Stimulated activated CD8-positive, alpha-beta memory T cell treated with anti-CD3 and anti-CD28 coated beads, Interleukin-15, amount 100 ng/mL, for 4 hours (primary cell): Measurements from ENCODE around the gene MACO1.

Experiments
- DNase-seq, 2 donors: peaks; one replicate each; pipeline ENCODE4 v3.0.0-alpha.2; 2020; ENCODE audit warnings: low read depth in 2 of 2

Gene MACO1

GRCh38 chr1:25523542-25523941, 92.8 kb downstream of the MACO1 start:
- no peak for DNase-seq

DNA sequence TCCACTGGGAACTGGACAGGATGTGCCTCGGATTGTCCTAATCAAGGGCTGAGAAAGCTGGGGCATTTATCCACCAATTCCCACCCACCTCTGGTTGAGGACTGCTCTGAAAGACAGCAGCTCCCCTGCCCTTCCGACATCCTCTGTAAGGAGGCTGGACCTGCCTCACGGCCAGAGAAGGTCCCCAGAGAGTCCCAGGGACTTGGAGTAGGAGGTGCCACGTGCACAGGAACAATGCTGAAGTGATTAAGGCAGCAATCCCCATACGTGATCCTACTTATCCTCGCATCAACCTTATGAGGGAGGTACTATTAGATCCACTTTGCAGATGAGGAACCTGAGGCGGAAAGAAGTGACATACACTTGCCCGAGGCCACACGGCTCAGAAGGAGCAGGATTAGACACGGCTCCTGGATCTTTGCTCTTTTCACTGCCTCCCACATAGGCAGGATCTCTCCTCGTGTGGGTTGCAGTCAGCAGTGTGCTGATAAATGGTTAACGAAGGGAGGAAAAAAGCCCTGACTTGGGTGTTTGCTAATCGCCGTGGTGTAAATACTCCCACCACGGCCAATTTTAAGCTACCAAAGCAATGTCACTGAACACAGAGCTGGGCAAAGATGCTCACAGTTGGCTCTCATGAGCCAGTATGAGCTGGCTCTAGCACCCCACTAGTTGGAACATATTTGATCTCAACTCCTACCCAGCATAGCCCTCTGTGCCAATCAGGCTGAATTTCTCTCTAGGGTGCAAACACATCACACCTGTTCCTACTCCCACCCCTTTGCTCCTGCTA, 94.1 kb downstream of the MACO1 start:
- no peak for DNase-seq

GRCh38 chr1:25525361-25525688, 94.6 kb downstream of the MACO1 start:
- DNase-seq: no peak

GRCh38 chr1:25526753-25527152, 96.1 kb downstream of the MACO1 start:
- DNase-seq: no peak

- DNase-seq: no peak
Observed at GRCh38 chr1:25527226-25527846, 96.6 kb downstream of the MACO1 start.

- DNase-seq: no peak
Observed at GRCh38 chr1:25527946-25528595, 97.4 kb downstream of the MACO1 start.

DNA sequence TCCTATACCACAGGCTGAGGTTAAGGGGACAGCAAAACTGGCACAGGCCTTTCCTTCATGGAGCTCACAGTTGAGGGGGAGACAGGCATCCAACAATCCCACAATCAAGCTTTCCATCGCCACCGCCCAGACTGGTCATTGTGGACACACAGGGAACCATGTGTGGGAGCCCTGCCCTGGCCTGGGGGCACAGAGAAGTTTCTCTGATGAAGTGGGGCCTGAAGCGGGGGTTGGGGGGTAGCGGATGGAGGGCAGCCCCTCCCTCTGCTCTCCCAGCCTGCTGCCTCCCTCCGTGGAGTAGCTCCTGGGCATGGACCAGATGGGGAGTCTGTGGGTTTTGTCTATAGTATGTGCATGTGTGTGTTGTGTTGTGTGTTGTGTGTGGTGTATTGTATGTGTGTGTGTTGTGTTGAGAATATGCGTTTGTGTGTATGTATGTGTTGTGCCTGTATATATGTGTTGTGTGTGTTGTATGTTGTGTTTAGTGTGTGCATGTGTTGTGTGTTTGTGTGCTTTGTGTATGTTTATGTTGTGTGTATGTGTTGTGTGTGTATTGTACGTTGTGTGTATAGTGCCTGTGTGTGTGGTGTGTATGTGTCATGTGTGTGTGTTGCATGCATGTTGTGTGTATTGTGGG, 98.3 kb downstream of the MACO1 start:
- no peak for DNase-seq

- DNase-seq: no peak
Observed at GRCh38 chr1:25529518-25530185, 99.0 kb downstream of the MACO1 start.

DNA sequence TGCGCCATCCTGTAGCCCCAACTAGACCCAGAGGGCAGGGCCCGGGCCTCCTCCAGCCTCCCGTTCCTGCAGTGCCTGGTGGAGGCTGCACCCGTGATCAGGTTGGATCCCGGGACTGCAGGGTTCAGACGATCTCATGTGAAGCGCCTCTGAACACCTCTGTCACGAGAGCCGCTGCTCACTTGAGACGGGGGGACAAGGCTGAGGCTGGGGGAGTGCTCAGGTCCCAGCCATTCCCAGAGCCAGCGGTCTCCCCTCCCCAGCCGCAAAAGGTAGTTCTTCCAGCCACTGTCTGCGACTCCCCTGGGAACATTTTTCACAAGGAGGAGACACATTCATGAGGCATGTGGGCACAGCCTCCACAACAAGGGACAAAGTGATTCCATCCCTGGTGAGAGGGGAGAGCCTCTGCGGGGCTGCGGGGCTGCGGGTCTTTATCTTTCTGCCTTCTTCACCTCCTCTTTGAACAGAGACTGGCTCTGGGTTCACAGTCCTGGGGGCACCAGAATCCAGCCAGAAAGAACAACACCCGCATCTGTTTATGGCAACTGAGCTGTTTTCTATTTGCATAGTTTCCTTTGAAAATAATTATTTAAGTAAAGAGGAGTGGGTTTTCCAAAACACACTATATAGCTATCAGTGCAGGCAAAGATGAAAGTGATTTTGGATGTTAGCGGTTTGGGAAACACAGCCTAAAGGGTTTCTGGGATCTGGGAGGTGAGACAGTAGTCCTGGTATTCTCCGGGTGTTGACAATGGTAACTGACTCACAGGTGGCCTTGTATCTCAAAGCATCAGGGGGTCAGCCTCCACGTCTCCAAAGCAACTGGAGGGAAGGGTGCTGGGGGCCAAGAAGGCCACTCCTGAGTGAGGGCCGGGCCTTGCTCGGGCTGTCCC, 99.7 kb downstream of the MACO1 start:
- no peak for DNase-seq

DNA sequence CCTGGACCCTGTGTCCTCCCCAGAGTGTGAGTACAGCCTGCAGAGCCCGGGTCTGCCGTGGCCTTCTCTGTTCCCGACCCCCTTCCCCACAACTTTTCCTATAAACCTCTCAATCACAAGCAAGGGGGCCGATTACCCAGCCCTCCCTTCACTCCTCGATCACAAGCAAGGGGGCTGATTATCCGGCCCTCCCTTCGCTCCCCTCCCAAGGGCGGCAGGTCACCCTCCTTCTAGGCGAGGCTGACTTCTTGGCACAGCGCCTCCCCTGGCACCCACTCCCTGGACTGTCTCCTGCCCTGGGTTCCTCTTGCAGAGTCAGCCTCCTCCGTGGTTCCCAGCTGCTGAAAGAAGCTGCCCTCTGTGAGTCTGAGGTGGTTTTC, 100.4 kb downstream of the MACO1 start:
- DNase-seq: no peak

DNA sequence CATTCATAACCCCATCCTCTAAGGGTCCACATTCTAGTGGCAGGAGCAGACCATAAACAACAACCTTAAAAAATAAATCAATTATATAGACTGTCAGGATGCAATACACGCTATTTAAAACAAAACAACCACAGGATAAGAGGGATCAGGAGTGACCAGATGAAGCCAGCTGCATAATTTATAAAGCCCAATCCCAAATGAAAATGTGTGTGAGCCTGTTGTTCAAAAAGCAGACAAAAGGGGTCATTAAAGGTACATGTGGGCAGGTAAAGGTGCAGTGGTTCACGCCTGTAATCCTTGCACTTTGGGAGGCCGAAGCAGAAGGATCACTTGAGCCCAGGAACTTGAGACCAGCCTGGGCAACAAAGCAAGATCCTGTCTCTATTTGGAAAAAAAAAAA, 102.3 kb downstream of the MACO1 start:
- no peak for DNase-seq

- DNase-seq: no peak
Observed at GRCh38 chr1:25533775-25534409, 103.2 kb downstream of the MACO1 start.

DNA sequence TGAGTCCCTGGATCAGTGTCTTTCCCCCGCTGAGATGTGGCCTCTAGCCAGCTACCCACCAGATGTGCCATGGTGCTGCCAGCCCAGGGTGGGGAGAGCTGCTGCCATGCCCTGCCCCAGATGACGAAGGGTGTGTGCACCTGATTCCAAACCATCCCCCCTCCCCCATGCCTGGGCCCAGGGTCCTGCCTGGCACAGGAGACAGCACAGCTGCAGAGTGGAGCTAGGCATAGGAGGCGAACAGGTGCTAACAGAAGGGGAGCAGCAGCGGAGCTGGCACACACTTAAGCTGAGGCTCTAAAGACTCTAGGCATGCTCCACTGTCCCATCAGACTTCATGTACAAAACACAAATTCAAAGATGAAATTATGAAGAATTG, 103.7 kb downstream of the MACO1 start:
- no peak for DNase-seq

DNA sequence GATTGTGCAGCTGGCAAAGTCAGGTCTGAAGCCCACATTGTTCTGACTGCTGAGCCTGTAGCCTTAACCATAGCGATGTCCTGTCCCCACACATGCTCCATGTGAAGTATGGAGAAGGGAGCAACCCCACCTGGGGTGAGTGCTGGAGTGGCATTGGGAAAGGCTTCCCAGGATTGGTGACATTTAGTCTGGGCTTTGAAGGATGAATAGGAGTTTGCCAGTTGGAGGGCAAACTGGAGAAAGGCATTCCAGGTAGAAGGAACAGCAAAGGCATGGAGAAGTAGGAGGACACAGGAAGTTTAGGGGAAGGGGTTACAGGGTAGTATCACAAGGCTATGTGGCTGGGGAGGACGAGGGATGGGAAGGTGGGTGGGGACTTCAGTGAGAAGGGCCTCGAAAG, 105.4 kb downstream of the MACO1 start:
- no peak for DNase-seq

DNA sequence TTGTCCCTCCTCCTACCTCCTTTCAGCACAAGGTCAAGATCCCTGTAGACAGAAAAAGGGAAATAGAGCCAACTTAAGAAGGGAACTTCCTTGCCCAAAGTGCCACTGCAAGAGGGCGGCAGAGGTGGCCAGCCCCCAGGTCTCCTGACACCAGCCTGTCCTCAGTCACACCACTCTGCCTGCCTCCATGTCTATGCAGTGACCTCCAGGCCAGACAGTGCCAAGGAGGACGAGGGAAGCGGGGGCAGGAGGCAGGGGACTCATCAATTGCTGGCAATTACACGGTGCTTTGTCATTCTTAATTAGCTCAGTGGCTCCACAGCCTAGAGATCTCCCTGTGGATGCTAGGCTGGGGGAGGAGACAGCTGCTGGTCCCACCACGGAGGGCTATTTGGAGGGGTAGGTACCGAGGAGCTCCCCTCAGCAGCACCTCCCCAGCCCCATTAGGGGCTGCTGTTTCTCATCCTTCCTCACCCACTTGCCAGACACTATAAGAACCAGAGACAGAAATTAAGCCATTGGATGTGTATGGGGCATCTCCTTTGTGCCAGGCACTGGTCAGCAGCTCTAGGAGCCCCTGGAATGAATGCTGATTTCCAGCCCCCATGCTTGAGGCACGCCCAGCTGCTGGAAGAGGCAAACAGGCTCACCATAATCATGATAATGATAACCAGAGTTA, 106.6 kb downstream of the MACO1 start:
- DNase-seq: no peak

GRCh38 chr1:25538191-25538767, 107.6 kb downstream of the MACO1 start:
- no peak for DNase-seq

DNA sequence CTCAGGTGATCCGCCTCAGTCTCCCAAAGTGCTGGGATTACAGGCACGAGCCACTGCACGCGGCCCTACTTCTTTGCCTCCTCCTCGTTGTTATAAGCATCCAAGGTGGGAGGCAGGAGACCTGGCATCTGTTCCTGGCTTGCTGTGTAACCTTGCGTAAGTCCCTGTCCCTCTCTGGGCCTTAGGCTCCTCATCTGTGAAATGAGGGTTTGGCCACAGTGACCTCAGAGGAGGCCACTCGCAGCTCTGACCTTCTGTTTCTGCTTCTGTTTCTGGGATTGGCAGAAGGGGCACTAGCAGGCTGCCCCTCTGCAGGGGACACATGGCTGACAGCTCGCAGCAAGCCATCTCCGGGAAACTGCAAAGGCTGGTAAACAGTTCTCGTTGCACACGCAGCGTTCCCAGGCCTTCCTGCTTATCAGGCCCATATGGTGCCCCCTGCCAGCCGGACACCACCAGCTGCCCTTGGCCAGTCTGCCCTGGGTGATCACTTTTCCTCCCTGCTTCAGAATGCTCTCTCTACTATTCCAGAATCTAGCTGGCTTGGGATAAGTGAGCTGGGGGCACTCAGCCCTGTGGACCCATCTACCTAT, 110.1 kb downstream of the MACO1 start:
- no peak for DNase-seq

DNA sequence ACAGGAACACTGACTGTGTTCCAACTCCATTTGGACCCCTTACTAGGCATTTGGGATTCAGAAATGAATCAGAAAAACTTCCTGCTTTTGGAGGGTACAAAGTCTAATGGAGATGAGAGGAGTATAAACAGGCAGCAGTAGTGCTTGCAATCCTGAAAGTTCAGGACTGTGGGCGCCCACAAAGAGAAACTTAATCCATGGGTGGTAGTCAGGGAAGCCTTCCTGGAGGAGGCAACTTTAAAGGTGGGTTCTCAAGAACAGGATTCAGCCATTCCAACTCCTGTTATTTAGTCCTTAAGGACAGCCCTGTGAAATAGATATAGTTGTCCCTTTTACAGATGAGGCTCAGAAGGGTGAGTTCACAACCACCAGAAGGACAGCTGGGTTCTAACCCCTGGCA, 110.7 kb downstream of the MACO1 start:
- DNase-seq: no peak

- no peak for DNase-seq
Observed at GRCh38 chr1:25541889-25542658, 111.4 kb downstream of the MACO1 start.
